Testis (tissue), 3 donors: ENCODE data around the gene ZBTB7B. TPM values are rescaled to one million over a fixed set of nuclear protein-coding genes. Genes with fewer than 3 reads are reported as not detected.
A peak's percentile ranks its signal among the peaks of the same experiment; 100 is the strongest.

ENCODE experiments used
- DNase-seq: peaks from one replicate; pipeline ENCODE4 v3.0.0-alpha.2; 2019
- H3K27ac ChIP-seq, 2 donors: fragments of 200-600 bp; sonication (generic); one replicate each; pipeline ENCODE4 v1.5.1; 2019
- H3K27me3 ChIP-seq: fragments of 200-600 bp; sonication (generic); one replicate; pipeline ENCODE4 v1.5.1; 2019
- H3K36me3 ChIP-seq: fragments of 200-600 bp; sonication (generic); one replicate; pipeline ENCODE4 v1.5.1; 2017; ENCODE audit warnings: low read depth; ENCODE audit errors: missing control alignments
- H3K4me1 ChIP-seq: fragments of 200-600 bp; sonication (generic); one replicate; pipeline ENCODE4 v1.5.1; 2019
- H3K4me3 ChIP-seq, 2 donors: fragments of 200-600 bp; sonication (generic); one replicate each; pipeline ENCODE4 v1.5.1; 2017 to 2019
- H3K9me3 ChIP-seq: fragments of 200-600 bp; sonication (generic); one replicate; pipeline ENCODE4 v1.5.1; 2017
- POLR2A ChIP-seq: fragments of 450-650 bp; IDR thresholded peaks from one replicate; pipeline ENCODE4 v1.6.1; 2017; ENCODE audit warnings: antibody characterized with exemption, mild to moderate bottlenecking, moderate library complexity
- WGBS, 2 donors: methylation state at CpG; one replicate each; pipeline ENCODE4 v1.1.5; 2018; 5-methylcytosine and 5-hydroxymethylcytosine counted together
- intact Hi-C: fragments of 100-400 bp; cut with DNase I; formaldehyde crosslinking; loops from one replicate; pipeline ENCODE4 v1.15.1; 2023; ENCODE audit warnings: low total_unique reads
- polyA plus RNA-seq: library from polyadenylated mRNA; stranded (reverse); fragments of 350-450 nt; fragmentation: Illumina TruSeq; extraction: RNeasy Lipid Tissue Mini Kit (QIAGEN cat#74804); gene quantifications from one replicate; pipeline ENCODE4 v1.2.3, GENCODE V29; 2014; ENCODE audit warnings: low read depth, low replicate concordance; ENCODE audit not compliant: insufficient read depth
- total RNA-seq, 2 donors: library from RNA; depleted of rRNA; stranded (reverse); fragments of >200 nt; gene quantifications; one replicate each; pipeline ENCODE4 v1.2.3, GENCODE V29; 2016
- TF ChIP-seq, protein P1 (sequence below), 3 experiments: fragments of 450-650 bp in 2 of 3; fragments of 200-600 bp in 1 of 3; sonication (generic) in 1 of 3; IDR thresholded peaks; one replicate each; pipeline ENCODE4 v1.5.1; 2016 to 2019; ENCODE audit warnings: antibody characterized with exemption in 3 of 3, mild to moderate bottlenecking in 2 of 3, moderate library complexity in 1 of 3

The ZBTB7B gene
- total and polyA plus RNA-seq, 3 donors from 2014 or later, result 18.6 to 22.4 (median 21.1) TPM

DNA sequence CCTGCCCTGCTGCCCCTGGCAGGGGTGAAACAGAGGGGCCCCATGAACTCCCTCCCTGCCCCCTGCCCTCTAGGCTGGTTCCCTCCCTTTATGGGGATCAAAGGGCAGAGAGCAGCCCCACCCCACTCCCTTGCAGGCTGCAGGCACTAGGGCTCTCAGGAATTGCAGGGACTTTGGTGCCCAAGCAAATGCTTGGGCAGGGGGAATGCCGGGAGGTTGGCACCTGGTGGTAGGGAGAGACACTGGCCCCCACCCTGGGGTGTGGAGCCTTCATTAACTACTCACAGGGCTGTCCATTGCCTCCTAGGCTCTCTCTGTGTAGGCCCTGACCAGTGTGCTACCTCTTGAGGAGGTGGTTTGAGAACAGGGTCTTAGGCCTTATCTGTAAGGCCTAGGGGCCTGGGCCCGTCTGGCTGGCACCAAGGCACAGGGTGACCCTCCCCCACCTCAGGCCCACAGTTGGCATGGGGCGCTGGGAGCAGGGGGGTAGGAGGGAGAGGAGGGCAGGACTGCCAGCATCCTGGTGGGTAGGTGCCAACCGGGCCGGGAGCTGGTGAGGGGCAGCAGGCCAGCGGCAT is 4.7 kb downstream of the ZBTB7B start:
- TF ChIP-seq POLR2A, result no peak
- TF ChIP-seq, protein P1, sequence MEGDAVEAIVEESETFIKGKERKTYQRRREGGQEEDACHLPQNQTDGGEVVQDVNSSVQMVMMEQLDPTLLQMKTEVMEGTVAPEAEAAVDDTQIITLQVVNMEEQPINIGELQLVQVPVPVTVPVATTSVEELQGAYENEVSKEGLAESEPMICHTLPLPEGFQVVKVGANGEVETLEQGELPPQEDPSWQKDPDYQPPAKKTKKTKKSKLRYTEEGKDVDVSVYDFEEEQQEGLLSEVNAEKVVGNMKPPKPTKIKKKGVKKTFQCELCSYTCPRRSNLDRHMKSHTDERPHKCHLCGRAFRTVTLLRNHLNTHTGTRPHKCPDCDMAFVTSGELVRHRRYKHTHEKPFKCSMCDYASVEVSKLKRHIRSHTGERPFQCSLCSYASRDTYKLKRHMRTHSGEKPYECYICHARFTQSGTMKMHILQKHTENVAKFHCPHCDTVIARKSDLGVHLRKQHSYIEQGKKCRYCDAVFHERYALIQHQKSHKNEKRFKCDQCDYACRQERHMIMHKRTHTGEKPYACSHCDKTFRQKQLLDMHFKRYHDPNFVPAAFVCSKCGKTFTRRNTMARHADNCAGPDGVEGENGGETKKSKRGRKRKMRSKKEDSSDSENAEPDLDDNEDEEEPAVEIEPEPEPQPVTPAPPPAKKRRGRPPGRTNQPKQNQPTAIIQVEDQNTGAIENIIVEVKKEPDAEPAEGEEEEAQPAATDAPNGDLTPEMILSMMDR (IDR thresholded peaks at IDR 0.05), result no peak
- intact Hi-C loops, result no loop called here
- H3K4me3 ChIP-seq, result no peak overlapping the region

DNA sequence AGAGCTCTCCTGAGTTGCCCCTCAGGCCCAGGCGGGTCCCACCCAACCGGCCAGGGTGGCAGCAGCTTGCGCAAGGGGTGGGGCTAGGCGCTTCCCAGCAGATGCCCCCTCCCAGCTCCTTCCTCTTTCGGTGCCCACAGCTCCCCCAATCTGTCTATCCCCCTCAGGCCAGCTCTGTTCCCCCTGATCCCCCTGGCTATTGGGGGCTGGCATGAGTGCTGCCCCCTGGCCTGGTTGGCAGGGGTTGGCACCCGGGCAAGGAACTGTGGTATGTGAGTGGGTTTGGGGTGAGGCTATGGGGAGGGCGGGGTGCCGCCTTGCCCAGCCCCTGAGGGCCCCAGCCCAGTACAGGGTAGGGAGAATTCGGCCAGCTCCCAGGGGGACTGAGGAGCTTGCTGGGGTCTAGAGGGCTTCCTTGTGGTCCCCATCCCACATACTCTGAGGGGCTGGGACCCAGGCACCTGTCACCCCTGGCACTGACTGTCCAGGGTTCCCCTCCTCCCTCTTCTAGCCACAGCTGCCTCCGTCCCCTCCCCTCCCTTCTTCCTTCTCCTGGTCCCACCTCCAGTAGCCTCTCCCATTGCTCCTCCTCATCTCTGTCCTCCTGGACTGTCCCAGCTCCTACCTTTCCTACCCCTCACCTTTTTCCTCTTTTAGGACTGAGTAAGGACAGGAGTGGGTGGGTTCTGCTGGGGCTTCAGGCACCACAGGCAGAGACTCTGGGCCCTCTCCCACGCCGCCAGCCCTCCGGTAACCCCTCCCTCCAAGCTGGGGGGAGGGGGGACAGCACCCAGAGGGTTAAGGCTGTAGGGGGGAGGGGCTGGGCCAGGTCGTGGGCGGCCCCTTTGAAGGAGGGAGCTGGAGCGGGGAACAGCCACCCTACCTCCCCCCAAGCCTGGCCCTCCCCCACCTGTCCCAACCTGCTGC is 5.7 kb downstream of the ZBTB7B start:
- Histone ChIP-seq H3K4me3 (no peak overlapping the region), H3K4me1 (peaks cover 38% of the 10 kb centered on the region), H3K36me3 (no peaks in the 10 kb centered on the region), H3K27ac (peak overlapping the region in 1 of 2 donors; percentile 33), H3K27me3 (no peaks in the 10 kb centered on the region), H3K9me3 (no peaks in the 10 kb centered on the region)
- no peak for TF ChIP-seq POLR2A
- DNase-seq, result no peak
- WGBS, 2 donors, result 84 to 85% methylated on average over 12 to 16 of the region's 16 CpGs
- intact Hi-C loops, result no loop called here

More for the DNA sequence above, 4.7 kb downstream of the ZBTB7B start:
- peak overlapping the region in 1 of 2 donors; percentile 33 for H3K27ac ChIP-seq
- WGBS, 2 donors, result 66 to 70% methylated on average over 4 to 6 of the region's 6 CpGs
- peaks cover 38% of the 10 kb centered on the region for H3K4me1 ChIP-seq
- H3K27me3 ChIP-seq, result no peaks in the 10 kb centered on the region
- H3K9me3 ChIP-seq, result no peaks in the 10 kb centered on the region
- no peaks in the 10 kb centered on the region for H3K36me3 ChIP-seq
- no peak for DNase-seq

DNA sequence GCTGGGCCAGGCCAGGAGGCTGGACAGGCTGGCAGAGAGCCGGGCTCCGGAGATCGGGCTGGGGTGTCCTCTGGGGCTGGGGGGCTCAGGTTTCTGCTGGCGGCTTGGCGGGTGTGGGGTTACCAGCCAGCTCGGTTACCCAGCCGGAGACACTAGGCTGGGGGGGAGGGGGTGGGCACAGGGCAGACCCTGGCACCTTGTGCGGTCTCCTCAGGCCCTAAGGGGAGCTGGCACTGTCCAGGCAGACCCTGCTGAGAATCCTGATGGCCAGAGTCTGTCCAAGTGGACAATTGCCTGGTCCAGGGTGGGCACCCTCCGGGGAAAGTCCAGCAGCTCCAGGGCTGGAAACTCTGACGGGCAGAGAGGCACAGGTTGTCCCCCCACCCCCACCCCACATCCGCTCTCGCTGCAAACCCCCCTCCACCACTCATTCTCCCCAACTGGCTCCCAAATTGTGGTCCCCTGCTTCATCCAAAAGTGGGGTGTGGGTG is 6.7 kb downstream of the ZBTB7B start:
- Histone ChIP-seq H3K4me3 (no peak overlapping the region), H3K4me1 (peaks cover 34% of the 10 kb centered on the region), H3K36me3 (no peaks in the 10 kb centered on the region), H3K27ac (no peak overlapping the region), H3K9me3 (no peaks in the 10 kb centered on the region), H3K27me3 (no peaks in the 10 kb centered on the region)
- WGBS, 2 donors, result 92 to 100% methylated on average over 7 to 12 of the region's 12 CpGs
- no peak for DNase-seq
- TF ChIP-seq, protein P1 (IDR thresholded peaks at IDR 0.05), result no peak
- no peak for TF ChIP-seq POLR2A
- intact Hi-C loops, result no loop called here

DNA sequence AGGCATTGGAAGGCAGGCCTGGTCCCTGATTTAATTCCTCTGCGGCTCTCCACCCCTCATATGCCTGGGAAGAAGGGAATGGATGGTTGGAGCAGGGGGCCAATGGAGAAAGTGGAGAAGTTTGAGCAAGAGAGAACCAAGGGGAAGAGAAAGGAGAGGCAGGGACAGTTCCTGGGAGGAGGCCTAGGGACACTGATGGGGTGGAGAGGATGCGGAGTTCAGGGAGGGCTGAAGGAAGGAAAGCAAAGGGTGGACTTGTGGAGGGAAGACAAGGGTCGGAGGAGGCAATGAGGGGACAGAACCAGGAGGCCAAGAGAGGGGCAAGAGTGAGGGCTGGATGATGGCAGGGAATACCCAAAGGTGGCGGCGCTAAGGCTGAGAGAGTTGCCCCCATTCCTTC is 7.1 kb downstream of the ZBTB7B start:
- Histone ChIP-seq H3K4me1 (peaks cover 30% of the 10 kb centered on the region), H3K27ac (peak overlapping the region in 1 of 2 donors; percentile 19), H3K36me3 (no peaks in the 10 kb centered on the region), H3K27me3 (no peaks in the 10 kb centered on the region), H3K4me3 (no peak overlapping the region), H3K9me3 (no peaks in the 10 kb centered on the region)
- TF ChIP-seq, protein P1 (IDR thresholded peaks at IDR 0.05), result no peak
- TF ChIP-seq POLR2A, result no peak
- no peak for DNase-seq
- 93 to 95% methylated on average over 5 of the region's 5 CpGs for WGBS, 2 donors
- intact Hi-C loops, result no loop called here

DNA sequence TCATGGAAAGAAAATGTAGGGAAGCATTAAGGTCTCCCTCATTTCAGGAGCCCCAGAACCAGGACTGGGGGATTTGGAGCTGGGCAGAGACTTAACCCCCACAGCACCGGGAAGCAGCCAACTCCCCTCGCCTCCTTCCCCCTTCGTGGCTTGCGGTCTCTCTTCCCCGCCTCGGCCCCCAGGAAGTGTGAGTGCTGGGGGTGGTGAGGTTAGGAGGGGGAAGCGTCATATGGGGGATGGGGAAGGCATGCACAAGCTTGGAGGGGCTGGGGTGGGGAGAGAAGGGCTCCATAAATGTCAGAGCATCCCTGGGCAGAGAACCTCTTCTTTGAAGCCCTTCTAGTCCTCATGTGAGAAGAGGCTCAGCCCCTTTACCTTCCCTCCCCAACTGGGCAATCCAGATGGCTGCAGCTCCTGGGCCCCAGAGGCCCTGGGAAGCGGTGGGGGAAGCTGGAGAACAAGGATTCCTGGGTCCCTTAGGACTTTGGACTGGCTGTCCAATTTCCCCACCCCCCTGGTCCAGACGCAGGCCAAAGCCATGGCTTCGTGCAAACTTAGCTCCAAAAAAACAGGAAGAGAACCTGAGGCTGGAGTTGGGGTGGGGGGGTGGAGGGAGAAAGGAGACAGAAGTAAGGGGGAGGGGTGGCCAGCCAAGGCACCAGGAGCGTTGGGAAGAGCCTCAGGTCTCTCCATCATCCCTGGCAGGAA is 7.8 kb downstream of the ZBTB7B start:
- Histone ChIP-seq H3K36me3 (no peaks in the 10 kb centered on the region), H3K4me3 (no peak overlapping the region), H3K27ac (peak overlapping the region in 1 of 2 donors; percentile 19), H3K9me3 (no peaks in the 10 kb centered on the region), H3K4me1 (peaks cover 23% of the 10 kb centered on the region), H3K27me3 (no peaks in the 10 kb centered on the region)
- TF ChIP-seq, protein P1 (IDR thresholded peaks at IDR 0.05), result no peak
- TF ChIP-seq POLR2A, result no peak
- no peak for DNase-seq
- WGBS, 2 donors, result 68 to 69% methylated on average over 11 of the region's 11 CpGs
- intact Hi-C loops, result no loop called here
